Endodermal cell (in vitro differentiated cells): ENCODE measurements around the gene CTTN. TPM values are rescaled to one million over a fixed set of nuclear protein-coding genes. Genes with fewer than 3 reads are reported as not detected.

ENCODE experiments used
- DNase-seq: peaks from one replicate; pipeline ENCODE4 v3.0.0-alpha.2; 2017
- H3K27ac ChIP-seq: 2 replicates; pipeline ENCODE4 v1.5.1; 2013; ENCODE audit warnings: mild to moderate bottlenecking, low read depth, low read length, moderate library complexity
- H3K27me3 ChIP-seq: 2 replicates; pipeline ENCODE4 v1.6.1; 2013; ENCODE audit warnings: mild to moderate bottlenecking, low read length, moderate library complexity; ENCODE audit not compliant: insufficient read depth, control insufficient read depth, poor library complexity, severe bottlenecking
- H3K36me3 ChIP-seq: 2 replicates; pipeline ENCODE4 v1.7.0; 2013; ENCODE audit warnings: mild to moderate bottlenecking, low read length, moderate library complexity; ENCODE audit not compliant: control insufficient read depth, insufficient read depth
- H3K4me1 ChIP-seq: one replicate; pipeline ENCODE4 v1.7.0; 2013; ENCODE audit warnings: low read length; ENCODE audit not compliant: control insufficient read depth, insufficient read depth
- H3K4me3 ChIP-seq: 2 replicates; pipeline ENCODE4 v1.5.1; 2013; ENCODE audit warnings: mild to moderate bottlenecking, low read length, moderate library complexity
- H3K9ac ChIP-seq: 2 replicates; pipeline ENCODE4 v1.6.1; 2013; ENCODE audit warnings: mild to moderate bottlenecking, low read length, moderate library complexity; ENCODE audit not compliant: poor library complexity, severe bottlenecking; ENCODE audit errors: extremely low read depth
- H3K9me3 ChIP-seq: 2 replicates; pipeline ENCODE4 v1.6.1; 2013; ENCODE audit warnings: mild to moderate bottlenecking, low read length, moderate library complexity; ENCODE audit not compliant: control insufficient read depth
- H3K27ac Mint-ChIP-seq: 2 replicates; pipeline ENCODE4 v1.8.0; 2020; ENCODE audit warnings: mixed read lengths
- H3K27me3 Mint-ChIP-seq: 2 replicates; pipeline ENCODE4 v1.8.0; 2021; ENCODE audit warnings: mild to moderate bottlenecking, mixed read lengths; ENCODE audit not compliant: insufficient read depth
- H3K36me3 Mint-ChIP-seq: 2 replicates; pipeline ENCODE4 v1.8.0; 2020; ENCODE audit warnings: low read depth, mixed read lengths
- H3K4me1 Mint-ChIP-seq: 2 replicates; pipeline ENCODE4 v1.8.0; 2020; ENCODE audit warnings: mixed read lengths
- H3K4me3 Mint-ChIP-seq: 2 replicates; pipeline ENCODE4 v1.8.0; 2020; ENCODE audit warnings: mild to moderate bottlenecking, moderate library complexity, mixed read lengths
- H3K9me3 Mint-ChIP-seq: 2 replicates; pipeline ENCODE4 v1.8.0; 2020; ENCODE audit warnings: mild to moderate bottlenecking, mixed read lengths
- WGBS, 2 experiments: methylation state at CpG; one replicate each; pipeline versions ENCODE4 v1.1.5 to v1.1.7; 2013; ENCODE audit warnings: missing lambda C conversion rate in 2 of 2, mixed read lengths in 1 of 2; ENCODE audit not compliant: insufficient coverage in 1 of 2, insufficient read length in 1 of 2; 5-methylcytosine and 5-hydroxymethylcytosine counted together
- total RNA-seq, 2 donors: library from RNA; stranded (reverse); fragmentation: NEBNext Ultra II Directional in 1 of 2; extraction: Animal tissue kit (Norgen Biotek cat#: 25700) in 1 of 2; gene quantifications; 2 replicates in 1 of 2; 3 replicates in 1 of 2; pipeline ENCODE4 v1.2.1, GENCODE V29; 2021
- TF ChIP-seq, protein P1 (sequence below): fragments of 200-600 bp; sonication (generic); conservative IDR thresholded peaks from 2 replicates; pipeline ENCODE4 v1.5.0; 2021; ENCODE audit warnings: antibody characterized with exemption, mild to moderate bottlenecking

Gene CTTN
- total RNA-seq, 2 donors from 2014 or later = 282 to 283 TPM

DNA sequence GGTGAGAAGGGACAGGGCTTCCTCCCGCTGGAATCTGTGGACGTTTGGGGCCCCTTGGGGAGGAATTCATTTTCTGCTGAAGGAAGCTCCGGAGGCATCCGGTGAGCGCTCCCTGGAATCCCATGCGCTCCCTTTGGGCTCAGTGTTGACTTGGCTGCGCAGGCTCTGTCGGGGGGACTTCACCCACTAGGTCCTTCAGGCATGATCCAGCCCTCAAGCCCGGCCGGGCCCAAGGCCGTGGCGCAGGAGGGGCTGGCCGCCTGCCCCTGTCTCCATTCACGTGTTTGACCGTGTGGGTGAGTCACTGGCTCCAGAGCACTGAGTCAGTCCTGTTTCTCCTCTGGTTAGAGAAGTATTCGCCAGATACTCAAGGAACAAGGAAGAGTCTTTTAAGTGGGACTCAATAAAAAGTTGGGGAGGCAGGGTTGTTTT is 1.4 kb downstream of the CTTN start:
- Histone ChIP-seq H3K4me1 (no peaks in the 10 kb centered on the region), H3K36me3 (peaks cover 37% of the 10 kb centered on the region), H3K27ac (no peak overlapping the region), H3K9me3 (no peaks in the 10 kb centered on the region), H3K27me3 (no peaks in the 10 kb centered on the region), H3K4me3 (peak overlapping the region; percentile 94), H3K9ac (peak overlapping the region; percentile 79)
- Mint-ChIP-seq H3K36me3 (peaks cover 31% of the 10 kb centered on the region), H3K27ac (peak overlapping the region; percentile 61), H3K4me1 (peaks cover 17% of the 10 kb centered on the region), H3K27me3 (no peaks in the 10 kb centered on the region), H3K9me3 (no peaks in the 10 kb centered on the region), H3K4me3 (peak overlapping the region; percentile 79)
- DNase-seq = peak; percentile 77
- WGBS, 2 experiments = 28% methylated on average over 13 to 16 of the region's 16 CpGs
- TF ChIP-seq, protein P1, sequence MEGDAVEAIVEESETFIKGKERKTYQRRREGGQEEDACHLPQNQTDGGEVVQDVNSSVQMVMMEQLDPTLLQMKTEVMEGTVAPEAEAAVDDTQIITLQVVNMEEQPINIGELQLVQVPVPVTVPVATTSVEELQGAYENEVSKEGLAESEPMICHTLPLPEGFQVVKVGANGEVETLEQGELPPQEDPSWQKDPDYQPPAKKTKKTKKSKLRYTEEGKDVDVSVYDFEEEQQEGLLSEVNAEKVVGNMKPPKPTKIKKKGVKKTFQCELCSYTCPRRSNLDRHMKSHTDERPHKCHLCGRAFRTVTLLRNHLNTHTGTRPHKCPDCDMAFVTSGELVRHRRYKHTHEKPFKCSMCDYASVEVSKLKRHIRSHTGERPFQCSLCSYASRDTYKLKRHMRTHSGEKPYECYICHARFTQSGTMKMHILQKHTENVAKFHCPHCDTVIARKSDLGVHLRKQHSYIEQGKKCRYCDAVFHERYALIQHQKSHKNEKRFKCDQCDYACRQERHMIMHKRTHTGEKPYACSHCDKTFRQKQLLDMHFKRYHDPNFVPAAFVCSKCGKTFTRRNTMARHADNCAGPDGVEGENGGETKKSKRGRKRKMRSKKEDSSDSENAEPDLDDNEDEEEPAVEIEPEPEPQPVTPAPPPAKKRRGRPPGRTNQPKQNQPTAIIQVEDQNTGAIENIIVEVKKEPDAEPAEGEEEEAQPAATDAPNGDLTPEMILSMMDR = no peak

DNA sequence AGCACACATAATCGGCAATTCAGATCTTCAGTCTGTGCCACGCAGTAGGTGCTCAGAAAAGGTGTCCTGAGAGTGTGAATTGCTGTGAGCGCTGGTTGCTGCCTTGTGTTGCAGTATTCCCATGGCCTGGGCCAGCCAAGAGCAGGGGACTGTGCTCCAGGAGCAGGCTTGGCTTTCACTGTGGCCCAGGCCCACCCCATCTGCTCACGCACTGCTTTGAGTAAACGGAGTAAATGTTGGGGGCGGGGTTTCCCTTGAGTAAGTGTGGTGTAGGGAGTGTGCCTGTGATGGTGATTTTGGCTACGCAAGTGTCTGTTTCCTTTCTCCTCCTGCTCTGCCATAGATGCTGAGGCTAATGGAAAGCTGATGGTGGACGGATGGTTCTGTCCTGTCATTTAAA is 2.3 kb downstream of the CTTN start:
- peaks cover 36% of the 10 kb centered on the region for H3K36me3 Mint-ChIP-seq
- H3K4me1 Mint-ChIP-seq = peaks cover 17% of the 10 kb centered on the region
- H3K9me3 ChIP-seq = no peaks in the 10 kb centered on the region
- H3K4me3 ChIP-seq = peak overlapping the region; percentile 94
- H3K4me3 Mint-ChIP-seq = peak overlapping the region; percentile 79
- H3K4me1 ChIP-seq = no peaks in the 10 kb centered on the region
- TF ChIP-seq, protein P1 = no peak
- no peak overlapping the region for H3K9ac ChIP-seq
- H3K27ac ChIP-seq = no peak overlapping the region
- 93 to 100% methylated on average over 6 to 8 of the region's 8 CpGs for WGBS, 2 experiments
- peaks cover 45% of the 10 kb centered on the region for H3K36me3 ChIP-seq
- no peaks in the 10 kb centered on the region for H3K9me3 Mint-ChIP-seq
- H3K27ac Mint-ChIP-seq = no peak overlapping the region
- H3K27me3 ChIP-seq = no peaks in the 10 kb centered on the region
- no peak for DNase-seq
- no peaks in the 10 kb centered on the region for H3K27me3 Mint-ChIP-seq

DNA sequence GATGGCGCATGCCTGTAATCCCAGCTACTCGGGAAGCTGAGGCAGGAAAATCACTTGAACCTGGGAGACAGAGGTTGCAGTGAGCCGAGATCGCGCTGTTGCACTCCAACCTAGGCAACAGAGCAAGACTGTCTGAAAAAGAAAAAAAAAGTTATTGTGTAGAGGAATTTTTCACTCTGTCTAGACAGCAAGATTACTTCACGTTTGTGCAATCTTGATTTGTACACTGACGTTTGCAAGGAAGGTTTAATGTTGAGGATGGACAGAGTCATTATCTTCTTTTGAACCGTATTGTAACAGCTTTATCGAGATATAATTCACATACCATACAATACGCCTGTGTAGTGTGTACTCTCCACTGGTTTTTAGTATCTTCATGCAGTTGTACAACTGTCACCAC is 3.7 kb downstream of the CTTN start:
- Mint-ChIP-seq H3K27me3 (no peaks in the 10 kb centered on the region), H3K9me3 (no peaks in the 10 kb centered on the region), H3K27ac (no peak overlapping the region), H3K4me1 (peaks cover 17% of the 10 kb centered on the region), H3K36me3 (peaks cover 39% of the 10 kb centered on the region), H3K4me3 (no peak overlapping the region)
- Histone ChIP-seq H3K4me1 (no peaks in the 10 kb centered on the region), H3K36me3 (peaks cover 56% of the 10 kb centered on the region), H3K9me3 (no peaks in the 10 kb centered on the region), H3K27ac (no peak overlapping the region), H3K4me3 (no peak overlapping the region), H3K9ac (no peak overlapping the region), H3K27me3 (no peaks in the 10 kb centered on the region)
- WGBS, 2 experiments = 96% methylated on average over 8 to 10 of the region's 10 CpGs
- TF ChIP-seq, protein P1 = no peak
- DNase-seq = no peak
